DOHH2 (cell line): Measurements from ENCODE around the gene RAB43.

Experiments
- CTCF ChIP-seq: fragments of 200-600 bp; sonication (generic); IDR thresholded peaks from one replicate; pipeline ENCODE4 v1.5.1; 2014; ENCODE audit warnings: antibody characterized with exemption, mild to moderate bottlenecking, low read depth, low read length; ENCODE audit not compliant: poor library complexity, severe bottlenecking
- EZH2phosphoT487 ChIP-seq: fragments of 200-600 bp; sonication (generic); IDR thresholded peaks from 2 replicates; pipeline ENCODE4 v1.6.1; 2017; ENCODE audit warnings: borderline replicate concordance, mild to moderate bottlenecking, antibody characterized with exemption, low read length, moderate library complexity, mixed read lengths

- TF ChIP-seq EZH2phosphoT487 (no peak), CTCF (no peak)
Observed at GRCh38 chr3:129070086-129070885, 51.3 kb downstream of the RAB43 start.
